HCT116 (cell line): Measurements from ENCODE around the gene GBF1. TPM values are rescaled to one million over a fixed set of nuclear protein-coding genes. Genes with fewer than 3 reads are reported as not detected.

ENCODE experiments used
- ATAC-seq: fragments of 200-7000 bp; cut with Tn5 transposase; 2 replicates; pipeline ENCODE4 v1.9.1; 2020; ENCODE audit warnings: mild to moderate bottlenecking, moderate library complexity
- BruUV-seq: library from RNA; stranded (reverse); fragments of 400-500 nt; replicated peaks from 2 replicates; lab custom pipeline; 2021; lab: Mats Ljungman, UMichigan
- CTCF ChIA-PET: fragments of 300-600 bp; sonication (Branson Sonifier 250); formaldehyde crosslinking; loops from one replicate; lab custom pipeline; 2021; ENCODE audit warnings: antibody characterized with exemption; lab: Charles Lee
- POLR2A ChIA-PET: fragments of 300-600, 350-600 bp; sonication (Branson Sonifier 250); formaldehyde crosslinking; loops from one replicate; lab custom pipeline; 2021; ENCODE audit warnings: antibody characterized with exemption; lab: Charles Lee
- RAD21 ChIA-PET, 2 experiments: fragments of 300-600 bp; sonication (Branson Sonifier 250); formaldehyde crosslinking; loops; one replicate each; lab custom pipeline; 2023; ENCODE audit warnings: low total read pairs in 2 of 2; ENCODE audit not compliant: uncharacterized antibody in 2 of 2, unreplicated experiment in 2 of 2, low non-redundant PET in 1 of 2; lab: Charles Lee
- DNase-seq: peaks from one replicate; pipeline ENCODE4 v3.0.0-alpha.2; 2010; ENCODE audit warnings: low read depth, low spot score
- H2AFZ ChIP-seq: fragments of 200-600 bp; shearing (Covaris generic), sonication (generic); 2 replicates; pipeline ENCODE4 v1.6.1; 2017; ENCODE audit warnings: low read depth, mixed run types, mixed read lengths, antibody characterized with exemption, low read length; ENCODE audit not compliant: poor library complexity, severe bottlenecking
- H3K27ac ChIP-seq: 2 replicates; pipeline ENCODE4 v1.5.1; 2012; ENCODE audit warnings: low read depth, low read length
- H3K27me3 ChIP-seq: fragments of 200-600 bp; sonication (generic); 2 replicates; pipeline ENCODE4 v1.6.1; 2016; ENCODE audit warnings: mixed run types, low read length, mixed read lengths; ENCODE audit not compliant: insufficient read depth
- H3K36me3 ChIP-seq, 2 experiments: fragments of 200-500 bp in 1 of 2; fragments of 200-600 bp in 1 of 2; sonication (Bioruptor generic) in 1 of 2; sonication (generic) in 1 of 2; 2 replicates each; pipeline versions ENCODE4 v1.5.1 to v1.6.1; 2014 to 2016; ENCODE audit warnings: low read length in 2 of 2, inconsistent platforms in 1 of 2, mixed read lengths in 1 of 2, mixed run types in 1 of 2; ENCODE audit not compliant: insufficient read depth in 2 of 2, control insufficient read depth in 1 of 2
- H3K4me1 ChIP-seq, 2 experiments: fragments of 200-600 bp in 1 of 2; sonication (generic) in 1 of 2; 2 replicates each; pipeline versions ENCODE4 v1.5.1 to v1.6.1; 2012 to 2017; ENCODE audit warnings: low read length in 2 of 2, inconsistent platforms in 1 of 2, mild to moderate bottlenecking in 1 of 2, mixed read lengths in 1 of 2, mixed run types in 1 of 2, moderate library complexity in 1 of 2; ENCODE audit not compliant: insufficient read depth in 2 of 2, control insufficient read depth in 1 of 2
- H3K4me2 ChIP-seq: fragments of 200-600 bp; sonication (generic); 2 replicates; pipeline ENCODE4 v1.6.1; 2017; ENCODE audit warnings: mixed run types, low read length, mixed read lengths
- H3K4me3 ChIP-seq, 2 experiments: fragments of 200-600 bp in 1 of 2; sonication (generic) in 1 of 2; replicated peaks in 1 of 2; 2 replicates each; pipeline ENCODE4 v1.5.1; 2011 to 2016; ENCODE audit warnings: low read length in 2 of 2, control low read depth in 1 of 2, low read depth in 1 of 2, mild to moderate bottlenecking in 1 of 2, mixed read lengths in 1 of 2, mixed run types in 1 of 2
- H3K79me2 ChIP-seq: fragments of 200-600 bp; sonication (generic); 2 replicates; pipeline ENCODE4 v1.6.1; 2017; ENCODE audit warnings: mild to moderate bottlenecking, mixed run types, low read length, moderate library complexity, mixed read lengths; ENCODE audit not compliant: insufficient read depth
- H3K9ac ChIP-seq: fragments of 200-600 bp; sonication (generic); 2 replicates; pipeline ENCODE4 v1.6.1; 2016; ENCODE audit warnings: low read length, mixed read lengths
- H3K9me2 ChIP-seq: fragments of 200-600 bp; sonication (generic), shearing (Covaris generic); 2 replicates; pipeline ENCODE4 v1.6.1; 2017; ENCODE audit warnings: mixed run types, mild to moderate bottlenecking, moderate library complexity; ENCODE audit not compliant: insufficient read depth
- H3K9me3 ChIP-seq, 2 experiments: fragments of 200-500 bp in 1 of 2; fragments of 200-600 bp in 1 of 2; sonication (Bioruptor generic) in 1 of 2; sonication (generic) in 1 of 2; 2 replicates each; pipeline ENCODE4 v1.6.1; 2014 to 2017; ENCODE audit warnings: low read length in 2 of 2, mixed read lengths in 2 of 2, inconsistent platforms in 1 of 2, low read depth in 1 of 2, mild to moderate bottlenecking in 1 of 2, mixed run types in 1 of 2, moderate library complexity in 1 of 2; ENCODE audit not compliant: control insufficient read depth in 1 of 2, insufficient read depth in 1 of 2
- H4K20me1 ChIP-seq: fragments of 200-600 bp; sonication (generic), shearing (Covaris generic); 2 replicates; pipeline ENCODE4 v1.6.1; 2017; ENCODE audit warnings: mixed run types, mild to moderate bottlenecking, moderate library complexity; ENCODE audit not compliant: insufficient read depth
- ATF3 ChIP-seq: IDR thresholded peaks from 2 replicates; pipeline ENCODE4 v1.6.1; 2012
- CBX3 ChIP-seq: IDR thresholded peaks from 2 replicates; pipeline ENCODE4 v1.6.1; 2012; ENCODE audit warnings: low read depth
- CEBPB ChIP-seq: IDR thresholded peaks from 2 replicates; pipeline ENCODE4 v1.6.1; 2012; ENCODE audit warnings: low read depth
- EGR1 ChIP-seq: IDR thresholded peaks from 2 replicates; pipeline ENCODE4 v1.6.1; 2012; ENCODE audit warnings: low read depth
- EZH2 ChIP-seq: fragments of 200-600 bp; sonication (generic); IDR thresholded peaks from 2 replicates; pipeline ENCODE4 v1.6.1; 2017; ENCODE audit warnings: antibody characterized with exemption, mixed run types
- JUND ChIP-seq: IDR thresholded peaks from 2 replicates; pipeline ENCODE4 v1.6.1; 2012
- MAX ChIP-seq: IDR thresholded peaks from 2 replicates; pipeline ENCODE4 v1.6.1; 2012
- POLR2AphosphoS5 ChIP-seq: IDR thresholded peaks from 2 replicates; pipeline ENCODE4 v1.6.1; 2011; ENCODE audit warnings: mild to moderate bottlenecking, low read depth, low read length, moderate library complexity
- RAD21 ChIP-seq: IDR thresholded peaks from 2 replicates; pipeline ENCODE4 v1.6.1; 2012; ENCODE audit warnings: low read depth, mild to moderate bottlenecking
- REST ChIP-seq: IDR thresholded peaks from 2 replicates; pipeline ENCODE4 v1.6.1; 2012; ENCODE audit warnings: low read depth
- SIN3A ChIP-seq: IDR thresholded peaks from 2 replicates; pipeline ENCODE4 v1.6.1; 2012; ENCODE audit warnings: low read depth
- SP1 ChIP-seq: IDR thresholded peaks from 2 replicates; pipeline ENCODE4 v1.6.1; 2012; ENCODE audit warnings: low read depth
- SRF ChIP-seq: IDR thresholded peaks from 2 replicates; pipeline ENCODE4 v1.6.1; 2012; ENCODE audit warnings: low read depth
- TCF7L2 ChIP-seq: IDR thresholded peaks from 2 replicates; pipeline ENCODE4 v1.7.0; 2011; ENCODE audit warnings: borderline replicate concordance, inconsistent platforms; ENCODE audit not compliant: insufficient read depth, insufficient read length; ENCODE audit errors: extremely low read depth
- YY1 ChIP-seq: IDR thresholded peaks from 2 replicates; pipeline ENCODE4 v1.6.1; 2011; ENCODE audit warnings: low read length, low read depth, moderate library complexity, mild to moderate bottlenecking; ENCODE audit not compliant: insufficient replicate concordance; ENCODE audit errors: extremely low read depth
- ZFX ChIP-seq: fragments of 450-650 bp; IDR thresholded peaks from 2 replicates; pipeline ENCODE4 v1.6.1; 2017
- ZNF274 ChIP-seq: fragments of 200-500 bp; sonication (Bioruptor generic); IDR thresholded peaks from 2 replicates; pipeline ENCODE4 v1.6.1; 2014; ENCODE audit warnings: mild to moderate bottlenecking, low read depth, low read length, inconsistent platforms
- intact Hi-C: fragments of 100-400 bp; cut with micrococcal nuclease; formaldehyde crosslinking; loops from 2 replicates; pipeline ENCODE4 v1.10.0; 2022
- total RNA-seq: library from RNA; stranded (reverse); gene quantifications from one replicate; pipeline ENCODE4 v1.2.1, GENCODE V29; 2021; ENCODE audit not compliant: unreplicated experiment

The GBF1 gene
- total RNA-seq, 1 experiment from 2014 or later = 58.9 TPM

GRCh38 chr10:102242118-102242485 lies 3.2 kb upstream of the GBF1 start (continued):
- no peak for TF ChIP-seq REST
- TF ChIP-seq TCF7L2 = no peak
- TF ChIP-seq SP1 = no peak
- no peak for TF ChIP-seq MAX
- TF ChIP-seq YY1 = no peak
- no peak for TF ChIP-seq POLR2AphosphoS5

GRCh38 chr10:102243309-102243708 lies 2.0 kb upstream of the GBF1 start:
- ATAC-seq (no peak), DNase-seq (no peak)
- Histone ChIP-seq H3K4me2 (no peak overlapping the region), H3K9ac (no peak overlapping the region), H3K27ac (no peak overlapping the region), H3K4me1 (peaks cover 24 to 50% of the 10 kb centered on the region in 2 experiments), H4K20me1 (peaks cover 11% of the 10 kb centered on the region; the same call in 1 of the 2 replicates), H2AFZ (no peak overlapping the region), H3K4me3 (no peak overlapping the region), H3K9me2 (no peaks in the 10 kb centered on the region), H3K79me2 (peaks cover 28% of the 10 kb centered on the region), H3K27me3 (no peaks in the 10 kb centered on the region), H3K36me3 (0 out of 4 replicates have a peak, but pooled peaks cover 0 to 2% of the 10 kb centered on the region in 2 experiments), H3K9me3 (no peaks in the 10 kb centered on the region)
- TF ChIP-seq ZFX = no peak
- no peak for TF ChIP-seq JUND
- no peak for TF ChIP-seq CBX3
- TF ChIP-seq REST = no peak
- no peak for TF ChIP-seq TCF7L2
- TF ChIP-seq SP1 = no peak
- no peak for TF ChIP-seq EGR1
- no peak for TF ChIP-seq YY1
- no peak for TF ChIP-seq SRF
- no peak for TF ChIP-seq EZH2
- TF ChIP-seq ATF3 = no peak
- TF ChIP-seq ZNF274 = no peak
- no peak for TF ChIP-seq RAD21
- no peak for TF ChIP-seq SIN3A
- no peak for TF ChIP-seq CEBPB
- CTCF ChIA-PET = interaction anchor here (3.5 kb wide), 1 partner anchor 12 kb away, joined by 63 read pairs; no protein-coding TSS in a partner anchor
- no TSS peak for BruUV-seq
- intact Hi-C loops = no loop called here
- POLR2A ChIA-PET = no interaction called here
- RAD21 ChIA-PET = no interaction called here
